ENCODE results near the gene ARSG. TPM values are rescaled to one million over a fixed set of nuclear protein-coding genes. Genes with fewer than 3 reads are reported as not detected.

The ARSG gene
- total and polyA plus RNA-seq, 2 donors (not counting 3 experiments of a cell fraction or from before 2014, with no cell fraction given), result 3.9 to 7.0 TPM

- Histone ChIP-seq H3K4me2 (ENCODE audit: insufficient read depth, low read length) (no peak overlapping the region), H3K4me3 (replicated peaks in 1 of 3; ENCODE audit: insufficient read depth in 1 of 3, low read depth in 1 of 3, low read length in 3 of 3) (no peak overlapping the region), H2AFZ (ENCODE audit: low read depth, low read length) (no peak overlapping the region), H3K27ac (ENCODE audit: insufficient read depth, low read depth, low read length) (no peak overlapping the region), H3K9me1 (replicated peaks; ENCODE audit: control insufficient read depth, extremely low read depth, insufficient read depth, low read length) (no peaks in the 10 kb centered on the region), H3K9me3 (replicated peaks; ENCODE audit: control insufficient read depth, insufficient read depth, low read length) (no peaks in the 10 kb centered on the region), H3K27me3 (ENCODE audit: control insufficient read depth in 2 of 2, insufficient read depth in 2 of 2, low read length in 2 of 2) (no peaks in the 10 kb centered on the region), H3K79me2 (ENCODE audit: control insufficient read depth, insufficient read depth, low read length) (no peaks in the 10 kb centered on the region), H3K9ac (replicated peaks; ENCODE audit: extremely low read depth, insufficient read depth, low read length) (no peak overlapping the region), H4K20me1 (replicated peaks; ENCODE audit: control insufficient read depth, extremely low read depth, insufficient read depth, low read length) (no peaks in the 10 kb centered on the region), H3K4me1 (ENCODE audit: control insufficient read depth, extremely low read depth, insufficient read depth, low read length) (peaks cover 13% of the 10 kb centered on the region), H3K36me3 (ENCODE audit: control insufficient read depth in 2 of 2, extremely low read depth in 1 of 2, insufficient read depth in 2 of 2, low read length in 2 of 2) (peaks cover 7 to 13% of the 10 kb centered on the region in 2 experiments)
- dilution Hi-C loops (cut with MboI; ENCODE audit: extremely low pct_ligation_motif_present, low sequenced_read_pairs) (no loop called here), intact Hi-C loops (cut with micrococcal nuclease) (no loop called here)
- DNase-seq (ENCODE audit: low read depth, low spot score), result no peak
- TF ChIP-seq FOS (IDR thresholded peaks at IDR 0.05; ENCODE audit: borderline replicate concordance, insufficient read depth, low read length) (no peak), POLR2AphosphoS5 (IDR thresholded peaks at IDR 0.05; ENCODE audit: insufficient read depth, low read depth, low read length) (no peak), MYC (IDR thresholded peaks at IDR 0.05; ENCODE audit: low read depth, low read length) (no peak), CTCF (IDR thresholded peaks at IDR 0.05; ENCODE audit: extremely low read depth in 1 of 2, insufficient read depth in 1 of 2, low read depth in 1 of 2, low read length in 2 of 2) (no peak), GATA2 (IDR thresholded peaks at IDR 0.05; ENCODE audit: insufficient read depth, insufficient read length, low read depth, low read length) (no peak), POLR2A (IDR thresholded peaks at IDR 0.05; ENCODE audit: low read depth, low read length) (no peak), EZH2 (IDR thresholded peaks at IDR 0.05; ENCODE audit: borderline replicate concordance, low read depth, low read length, severe bottlenecking) (no peak), JUN (IDR thresholded peaks at IDR 0.05; ENCODE audit: borderline replicate concordance, insufficient read depth, insufficient read length, low read depth) (no peak)
- TF ChIP-seq, protein P1, sequence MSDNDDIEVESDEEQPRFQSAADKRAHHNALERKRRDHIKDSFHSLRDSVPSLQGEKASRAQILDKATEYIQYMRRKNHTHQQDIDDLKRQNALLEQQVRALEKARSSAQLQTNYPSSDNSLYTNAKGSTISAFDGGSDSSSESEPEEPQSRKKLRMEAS (IDR thresholded peaks at IDR 0.05; ENCODE audit: insufficient read depth, insufficient read length), result no peak
- ChIA-PET CTCF (interaction anchor here (8.0 kb wide), 1 partner anchor 13 kb away, joined by 35 read pairs; no protein-coding TSS in a partner anchor), POLR2A (no interaction called here)
- no TSS peak for BruUV-seq (replicated peaks)
- no peak for FAIRE-seq
Observed at GRCh38 chr17:68453991-68454665, 162.8 kb downstream of the ARSG start.
